Activated naive CD4-positive, alpha-beta T cell treated with anti-CD3 and anti-CD28 coated beads, Interleukin-2, amount 10 ng/mL, durations not matched to agents 7 days and 5 days (primary cell): Measurements from ENCODE around the gene PCNX3.

Experiments
- CTCF ChIA-PET: fragments of 350-600 bp; sonication (Branson Sonifier 250); formaldehyde crosslinking; loops from one replicate; lab custom pipeline; 2021; ENCODE audit warnings: antibody characterized with exemption; lab: Charles Lee
- DNase-seq: peaks from one replicate; pipeline ENCODE4 v3.0.0-alpha.2; 2020
- H3K27ac Mint-ChIP-seq: one replicate; pipeline ENCODE4 v1.8.0; 2021; ENCODE audit warnings: mild to moderate bottlenecking, moderate library complexity, mixed read lengths
- H3K27me3 Mint-ChIP-seq: one replicate; pipeline ENCODE4 v1.8.0; 2021; ENCODE audit warnings: mild to moderate bottlenecking, mixed read lengths
- H3K36me3 Mint-ChIP-seq: one replicate; pipeline ENCODE4 v1.8.0; 2021; ENCODE audit warnings: mixed read lengths
- H3K4me1 Mint-ChIP-seq: one replicate; pipeline ENCODE4 v1.8.0; 2021; ENCODE audit warnings: mixed read lengths
- H3K4me3 Mint-ChIP-seq: one replicate; pipeline ENCODE4 v1.8.0; 2021; ENCODE audit warnings: mild to moderate bottlenecking, moderate library complexity, mixed read lengths
- H3K9me3 Mint-ChIP-seq: one replicate; pipeline ENCODE4 v1.8.0; 2021; ENCODE audit warnings: mixed read lengths

Gene PCNX3

DNA sequence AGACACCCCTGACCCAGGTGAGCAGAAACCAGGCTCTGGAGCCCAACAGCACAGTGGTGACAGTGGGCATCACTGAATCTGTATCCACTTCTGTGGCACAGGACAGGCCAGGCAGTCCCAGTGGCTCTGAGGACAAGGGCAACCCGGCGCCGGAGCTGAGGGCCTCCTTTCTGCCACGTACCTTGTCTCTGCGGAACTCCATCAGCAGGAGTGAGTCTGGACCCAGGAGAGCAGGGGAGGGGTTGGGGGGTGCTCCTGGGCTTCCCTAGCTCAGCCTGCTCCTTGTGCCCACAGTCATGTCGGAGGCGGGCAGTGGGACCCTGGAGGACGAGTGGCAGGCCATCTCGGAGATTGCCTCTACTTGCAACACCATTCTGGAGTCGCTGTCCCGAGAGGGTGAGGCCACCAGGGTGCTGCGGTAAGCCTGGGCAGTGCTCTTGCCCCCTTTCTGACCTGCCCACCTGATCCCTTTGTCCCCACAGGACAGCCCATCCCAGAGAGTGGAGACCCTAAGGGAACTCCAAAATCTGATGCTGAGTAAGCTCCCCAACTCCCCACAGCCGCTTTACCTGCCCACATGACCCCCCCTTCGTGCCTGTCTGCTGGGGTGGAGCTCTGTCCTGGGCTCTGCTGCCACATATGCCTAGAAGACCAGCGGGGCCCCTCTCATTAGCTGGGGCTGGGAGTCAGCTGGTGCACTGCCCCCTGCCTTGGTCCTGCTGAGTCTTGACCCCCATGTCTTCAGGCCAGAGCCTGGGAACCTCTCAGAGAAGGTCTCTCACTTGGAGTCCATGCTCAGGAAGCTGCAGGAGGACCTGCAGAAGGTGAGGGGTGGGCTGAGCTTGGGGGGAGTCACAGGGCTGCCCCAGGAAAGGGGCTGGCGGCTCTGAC lies 34.3 kb downstream of the PCNX3 start:
- H3K27ac Mint-ChIP-seq: no peak overlapping the region
- CTCF ChIA-PET: interaction anchor here (0.8 kb wide), 1 partner anchor 24 kb away, joined by 3 read pairs; no protein-coding TSS in a partner anchor

DNA sequence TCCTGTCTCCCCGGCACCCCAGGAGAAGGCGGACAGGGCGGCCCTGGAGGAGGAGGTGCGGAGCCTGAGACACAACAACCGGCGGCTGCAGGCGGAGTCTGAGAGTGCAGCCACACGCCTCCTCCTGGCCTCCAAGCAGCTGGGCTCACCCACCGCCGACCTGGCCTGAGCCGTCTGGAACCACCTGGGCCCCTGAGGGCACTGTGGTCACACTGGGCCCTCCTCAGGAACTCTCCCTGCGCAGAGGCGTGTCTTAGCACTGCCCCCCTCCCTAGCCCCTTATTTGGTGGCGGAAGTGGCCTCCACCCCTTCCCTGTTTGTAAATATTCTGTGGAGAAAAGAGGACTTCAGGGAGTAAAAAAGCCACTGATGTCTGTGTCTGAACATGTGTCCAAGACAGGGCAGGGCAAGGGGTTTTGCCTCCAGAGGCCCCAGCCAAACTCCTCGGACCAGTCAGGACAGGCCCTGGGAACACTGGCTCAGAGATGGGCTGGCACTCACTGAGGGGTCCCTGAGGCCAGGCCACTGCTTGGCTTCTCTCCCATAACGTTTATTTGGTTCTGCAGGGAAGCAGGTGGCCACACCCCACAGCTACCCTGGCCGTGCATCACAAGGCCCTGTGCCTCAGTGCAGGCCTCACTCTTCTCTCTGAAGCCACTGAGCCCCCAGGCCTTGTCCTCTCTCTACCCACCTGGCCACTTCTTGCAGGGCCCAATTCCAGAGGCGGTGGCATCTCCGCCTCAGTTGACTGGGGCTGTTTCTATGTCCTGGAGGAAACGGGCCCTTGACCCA lies 35.2 kb downstream of the PCNX3 start:
- no peak for DNase-seq
- H3K36me3 Mint-ChIP-seq: peaks cover 47% of the 10 kb centered on the region
- CTCF ChIA-PET: interaction anchor here (0.8 kb wide), 1 partner anchor 25 kb away, joined by 3 read pairs; no protein-coding TSS in a partner anchor
- H3K27ac Mint-ChIP-seq: peak overlapping the region; percentile 49
- H3K4me1 Mint-ChIP-seq: peaks cover 43% of the 10 kb centered on the region
- H3K9me3 Mint-ChIP-seq: no peaks in the 10 kb centered on the region
- no peak overlapping the region for H3K4me3 Mint-ChIP-seq
- H3K27me3 Mint-ChIP-seq: no peaks in the 10 kb centered on the region

More for the DNA sequence above, 34.3 kb downstream of the PCNX3 start:
- DNase-seq: no peak
- H3K9me3 Mint-ChIP-seq: no peaks in the 10 kb centered on the region
- H3K36me3 Mint-ChIP-seq: peaks cover 43% of the 10 kb centered on the region
- no peak overlapping the region for H3K4me3 Mint-ChIP-seq
- peaks cover 42% of the 10 kb centered on the region for H3K4me1 Mint-ChIP-seq
- H3K27me3 Mint-ChIP-seq: no peaks in the 10 kb centered on the region

DNA sequence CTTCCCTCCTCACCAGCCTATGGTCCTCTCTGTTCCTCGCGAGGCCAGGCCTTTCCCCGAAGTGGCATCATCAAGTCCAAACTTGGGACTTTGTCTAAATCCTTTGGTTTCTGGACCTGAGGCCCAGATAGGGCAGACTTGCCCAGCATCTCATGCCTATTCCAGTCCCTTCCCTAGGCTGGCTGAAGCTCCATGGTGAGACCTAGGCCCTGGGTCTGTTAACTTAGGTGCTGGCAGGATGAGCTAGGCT lies 35.7 kb downstream of the PCNX3 start:
- no peaks in the 10 kb centered on the region for H3K27me3 Mint-ChIP-seq
- CTCF ChIA-PET: interaction anchor here (1.4 kb wide), 1 partner anchor 27 kb away, joined by 3 read pairs; no protein-coding TSS in a partner anchor
- H3K4me1 Mint-ChIP-seq: peaks cover 44% of the 10 kb centered on the region
- H3K9me3 Mint-ChIP-seq: no peaks in the 10 kb centered on the region
- H3K27ac Mint-ChIP-seq: peak overlapping the region; percentile 86
- H3K4me3 Mint-ChIP-seq: peak overlapping the region; percentile 80
- no peak for DNase-seq
- peaks cover 53% of the 10 kb centered on the region for H3K36me3 Mint-ChIP-seq

GRCh38 chr11:65651589-65652510 lies 36.3 kb downstream of the PCNX3 start:
- peak overlapping the region; percentile 80 for H3K4me3 Mint-ChIP-seq
- peaks cover 58% of the 10 kb centered on the region for H3K36me3 Mint-ChIP-seq
- H3K27ac Mint-ChIP-seq: peak overlapping the region; percentile 86
- H3K4me1 Mint-ChIP-seq: peaks cover 46% of the 10 kb centered on the region
- CTCF ChIA-PET: interaction anchor here (1.4 to 2.6 kb wide), 4 partner anchors 14 to 39 kb away, joined by 3 to 12 read pairs (median 6); partner anchors contain the start of gene SIPA1
- no peak for DNase-seq
- no peaks in the 10 kb centered on the region for H3K27me3 Mint-ChIP-seq
- no peaks in the 10 kb centered on the region for H3K9me3 Mint-ChIP-seq

- Mint-ChIP-seq H3K4me3 (peak overlapping the region; percentile 80), H3K27me3 (no peaks in the 10 kb centered on the region), H3K4me1 (peaks cover 46% of the 10 kb centered on the region), H3K27ac (peak overlapping the region; percentile 89), H3K9me3 (no peaks in the 10 kb centered on the region), H3K36me3 (peaks cover 65% of the 10 kb centered on the region)
- CTCF ChIA-PET: interaction anchor here (0.6 to 2.6 kb wide), 7 partner anchors 11 to 60 kb away, joined by 3 to 12 read pairs (median 3); partner anchors contain the start of gene SIPA1
- peak; percentile 96 for DNase-seq
Observed at GRCh38 chr11:65652511-65653228, 37.1 kb downstream of the PCNX3 start.

DNA sequence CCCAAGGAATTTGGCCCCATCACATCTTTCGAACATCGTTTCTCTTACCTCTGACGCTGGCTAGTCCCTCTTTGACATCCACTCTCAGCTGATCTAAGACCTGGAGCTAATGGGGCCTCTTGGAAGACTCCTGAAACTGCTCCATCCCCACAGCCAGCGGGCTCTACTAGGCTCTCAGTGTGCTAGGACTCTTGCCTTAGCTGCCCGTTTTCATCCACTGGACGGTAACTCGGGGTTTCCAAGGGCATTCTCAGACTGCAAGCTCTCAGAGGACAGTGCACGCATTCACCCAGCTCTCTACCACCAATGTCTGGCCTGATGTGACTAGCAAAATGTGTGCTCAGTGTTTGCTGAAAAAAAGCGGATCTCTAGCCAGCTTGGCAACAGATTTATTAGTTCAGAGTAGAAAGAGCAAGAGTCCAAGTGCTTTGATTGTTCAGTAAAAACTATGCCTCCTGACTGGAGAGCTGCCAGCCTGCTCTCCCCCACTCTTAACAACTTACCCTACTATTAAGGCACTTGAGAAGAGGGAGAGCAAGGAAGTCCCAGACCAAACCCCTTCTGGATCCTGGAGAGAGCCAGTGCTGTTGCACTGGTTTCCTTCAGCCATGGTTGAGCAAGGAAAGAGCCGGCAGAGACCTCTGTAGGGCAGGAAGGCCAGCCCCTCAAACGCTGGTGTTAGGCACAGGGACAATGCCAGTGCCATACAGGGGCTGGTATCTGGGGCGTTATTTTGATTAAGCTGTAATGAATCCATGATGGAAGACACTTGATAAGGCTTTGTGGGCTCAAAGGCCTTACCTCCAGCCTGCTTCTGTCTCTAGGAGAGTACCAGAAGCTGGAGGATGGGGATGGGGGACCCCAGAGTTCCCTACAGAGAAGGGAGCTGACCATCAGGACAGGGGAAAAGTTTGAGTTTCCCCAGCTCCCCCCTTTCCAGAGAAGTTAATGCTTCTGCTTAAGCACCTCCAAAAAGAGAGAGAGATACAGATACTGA lies 38.0 kb downstream of the PCNX3 start:
- Mint-ChIP-seq H3K27ac (peak overlapping the region; percentile 89), H3K27me3 (no peaks in the 10 kb centered on the region), H3K36me3 (peaks cover 63% of the 10 kb centered on the region), H3K4me3 (peak overlapping the region; percentile 80), H3K4me1 (peaks cover 46% of the 10 kb centered on the region), H3K9me3 (no peaks in the 10 kb centered on the region)
- no peak for DNase-seq
- CTCF ChIA-PET: interaction anchor here (0.6 to 2.6 kb wide), 7 partner anchors 10 to 61 kb away, joined by 3 to 12 read pairs (median 3); partner anchors contain the start of gene SIPA1

- DNase-seq: no peak
- H3K27me3 Mint-ChIP-seq: no peaks in the 10 kb centered on the region
- peak overlapping the region; percentile 68 for H3K27ac Mint-ChIP-seq
- peaks cover 53% of the 10 kb centered on the region for H3K4me1 Mint-ChIP-seq
- CTCF ChIA-PET: interaction anchor here (0.8 to 2.6 kb wide), 4 partner anchors 9 to 116 kb away, joined by 3 to 12 read pairs (median 3); no protein-coding TSS in a partner anchor
- H3K4me3 Mint-ChIP-seq: no peak overlapping the region
- H3K36me3 Mint-ChIP-seq: peaks cover 68% of the 10 kb centered on the region
- H3K9me3 Mint-ChIP-seq: no peaks in the 10 kb centered on the region
Observed at GRCh38 chr11:65654375-65655349, 39.1 kb downstream of the PCNX3 start.

GRCh38 chr11:65655570-65656332 lies 40.2 kb downstream of the PCNX3 start:
- Mint-ChIP-seq H3K4me1 (peaks cover 60% of the 10 kb centered on the region), H3K9me3 (no peaks in the 10 kb centered on the region), H3K27ac (peak overlapping the region; percentile 55), H3K36me3 (peaks cover 68% of the 10 kb centered on the region), H3K4me3 (no peak overlapping the region), H3K27me3 (no peaks in the 10 kb centered on the region)
- DNase-seq: no peak
- CTCF ChIA-PET: interaction anchor here (1.1 kb wide), 1 partner anchor 12 kb away, joined by 3 read pairs; no protein-coding TSS in a partner anchor

DNA sequence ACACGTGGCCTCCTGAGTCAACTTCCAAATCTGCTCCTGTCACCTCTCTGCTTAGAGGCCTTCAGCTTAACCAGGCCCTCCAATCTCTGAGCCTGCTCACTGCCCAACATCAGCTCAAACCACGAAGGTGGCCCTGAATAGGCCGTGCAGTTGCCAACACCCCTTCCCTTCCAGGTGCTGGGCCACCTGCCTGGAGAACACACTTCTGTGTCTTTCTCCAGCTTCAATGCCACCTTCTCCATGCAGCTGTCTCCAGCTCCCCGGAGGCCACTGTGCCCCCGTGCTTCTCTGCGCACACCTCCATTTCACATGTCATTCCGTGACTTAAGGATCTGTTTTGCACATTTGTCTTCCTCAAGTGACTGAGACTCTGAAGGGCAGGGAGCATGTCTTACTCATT lies 41.9 kb downstream of the PCNX3 start:
- DNase-seq: no peak
- Mint-ChIP-seq H3K36me3 (peaks cover 63% of the 10 kb centered on the region), H3K27me3 (no peaks in the 10 kb centered on the region), H3K27ac (peak overlapping the region; percentile 15), H3K9me3 (no peaks in the 10 kb centered on the region), H3K4me3 (no peak overlapping the region), H3K4me1 (peaks cover 56% of the 10 kb centered on the region)
- CTCF ChIA-PET: no interaction called here

DNA sequence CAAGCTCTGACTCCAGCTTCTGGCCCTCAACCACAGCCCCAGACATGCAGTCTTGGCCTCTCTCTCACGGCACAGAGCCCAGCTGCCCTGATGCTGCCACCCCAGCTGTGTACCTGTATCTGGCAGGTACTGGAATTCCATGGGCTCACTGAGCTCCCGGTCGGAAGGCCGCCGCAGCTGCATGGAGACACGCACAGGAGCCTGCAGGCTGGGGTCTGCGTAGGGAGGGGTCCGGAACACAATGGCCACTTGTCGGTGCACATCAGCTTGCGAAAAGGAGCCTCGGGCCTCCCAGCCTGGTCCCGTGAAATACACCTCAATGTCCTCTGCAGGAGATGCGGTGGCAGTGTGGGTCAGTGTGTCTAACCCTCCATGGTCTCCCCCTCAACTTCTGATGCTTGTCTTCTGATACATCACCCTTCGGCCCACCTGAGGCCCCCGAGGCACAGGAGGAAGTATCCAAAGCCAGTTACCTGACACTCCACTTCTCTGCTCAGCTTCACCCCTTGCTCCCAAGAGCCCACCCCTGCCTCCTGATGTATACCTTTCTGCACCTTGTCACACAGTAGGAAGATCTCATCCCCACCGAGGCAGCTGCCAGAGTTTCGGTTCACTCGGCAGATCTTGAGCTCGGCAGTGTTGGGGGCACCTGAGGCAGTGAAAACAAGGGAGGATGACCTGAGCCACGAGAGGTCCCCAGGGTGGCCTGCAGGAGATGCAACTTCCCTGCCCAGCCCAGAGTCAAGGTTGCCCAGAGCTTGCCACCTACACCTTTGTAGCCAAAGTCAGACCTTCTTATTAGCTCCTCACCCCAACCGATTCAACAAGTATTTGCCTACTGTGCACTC lies 42.8 kb downstream of the PCNX3 start:
- peaks cover 63% of the 10 kb centered on the region for H3K36me3 Mint-ChIP-seq
- DNase-seq: no peak
- H3K27me3 Mint-ChIP-seq: no peaks in the 10 kb centered on the region
- no peaks in the 10 kb centered on the region for H3K9me3 Mint-ChIP-seq
- H3K27ac Mint-ChIP-seq: no peak overlapping the region
- peaks cover 48% of the 10 kb centered on the region for H3K4me1 Mint-ChIP-seq
- CTCF ChIA-PET: no interaction called here
- H3K4me3 Mint-ChIP-seq: no peak overlapping the region
